Nephron progenitor cell (in vitro differentiated cells): Measurements from ENCODE around the gene CFAP46.
"Not testable (repeated sequence)": the region's sequence is repeated elsewhere in the genome, so short reads cannot be mapped to it uniquely, and the experiment has no call there.

Source experiments
- DNase-seq: peaks from one replicate; pipeline ENCODE4 v3.0.0; 2021
- H3K27ac Mint-ChIP-seq: 2 replicates; pipeline ENCODE4 v1.8.0; 2021; ENCODE audit warnings: mild to moderate bottlenecking, moderate library complexity, mixed read lengths
- H3K27me3 Mint-ChIP-seq: 2 replicates; pipeline ENCODE4 v1.8.0; 2021; ENCODE audit warnings: mild to moderate bottlenecking, low read depth, mixed read lengths; ENCODE audit not compliant: poor library complexity
- H3K36me3 Mint-ChIP-seq: 2 replicates; pipeline ENCODE4 v1.8.0; 2021; ENCODE audit warnings: low read depth, mixed read lengths
- H3K4me1 Mint-ChIP-seq: 2 replicates; pipeline ENCODE4 v1.8.0; 2021; ENCODE audit warnings: mixed read lengths
- H3K4me3 Mint-ChIP-seq: 2 replicates; pipeline ENCODE4 v1.8.0; 2021; ENCODE audit warnings: mild to moderate bottlenecking, moderate library complexity, mixed read lengths
- H3K9me3 Mint-ChIP-seq: 2 replicates; pipeline ENCODE4 v1.8.0; 2021; ENCODE audit warnings: mild to moderate bottlenecking, moderate library complexity, mixed read lengths
- CTCF ChIP-seq: fragments of 200-600 bp; sonication (generic); IDR thresholded peaks from 2 replicates; pipeline ENCODE4 v1.5.0; 2021; ENCODE audit warnings: antibody characterized with exemption

The CFAP46 gene

GRCh38 chr10:132904814-132905649 lies 37.3 kb downstream of the CFAP46 start:
- H3K4me1 Mint-ChIP-seq, result no peaks in the 10 kb centered on the region

GRCh38 chr10:132904181-132904813 lies 38.1 kb downstream of the CFAP46 start:
- peak; percentile 98 for TF ChIP-seq CTCF
- Mint-ChIP-seq H3K36me3 (no peaks in the 10 kb centered on the region), H3K4me3 (no peak overlapping the region), H3K4me1 (no peaks in the 10 kb centered on the region), H3K27ac (no peak overlapping the region), H3K9me3 (peaks cover 37% of the 10 kb centered on the region), H3K27me3 (peaks cover 18% of the 10 kb centered on the region)
- peak; percentile 69 for DNase-seq

More at GRCh38 chr10:132904814-132905649, 37.3 kb downstream of the CFAP46 start:
- Mint-ChIP-seq H3K27ac (no peak overlapping the region), H3K9me3 (peaks cover 37% of the 10 kb centered on the region), H3K4me3 (no peak overlapping the region), H3K36me3 (no peaks in the 10 kb centered on the region), H3K27me3 (peaks cover 18% of the 10 kb centered on the region)
- TF ChIP-seq CTCF, result no peak
- no peak for DNase-seq

GRCh38 chr10:132902656-132903575 lies 39.5 kb downstream of the CFAP46 start:
- H3K27me3 Mint-ChIP-seq, result peaks cover 18% of the 10 kb centered on the region
- not testable (repeated sequence) for DNase-seq, H3K4me3 Mint-ChIP-seq, H3K36me3 Mint-ChIP-seq, H3K4me1 Mint-ChIP-seq
- H3K9me3 Mint-ChIP-seq, result peaks cover 37% of the 10 kb centered on the region
- H3K27ac Mint-ChIP-seq, result peak overlapping the region; percentile 58

GRCh38 chr10:132901351-132901750 lies 41.0 kb downstream of the CFAP46 start:
- no peak for TF ChIP-seq CTCF
- Mint-ChIP-seq H3K9me3 (peaks cover 42% of the 10 kb centered on the region), H3K27ac (no peak overlapping the region), H3K4me3 (no peak overlapping the region), H3K27me3 (peaks cover 25% of the 10 kb centered on the region), H3K36me3 (no peaks in the 10 kb centered on the region), H3K4me1 (no peaks in the 10 kb centered on the region)
- no peak for DNase-seq

- Mint-ChIP-seq H3K4me1 (no peaks in the 10 kb centered on the region), H3K36me3 (no peaks in the 10 kb centered on the region), H3K9me3 (peaks cover 40% of the 10 kb centered on the region), H3K4me3 (no peak overlapping the region), H3K27me3 (peaks cover 25% of the 10 kb centered on the region), H3K27ac (no peak overlapping the region)
- DNase-seq, result no peak
- no peak for TF ChIP-seq CTCF
Measured at GRCh38 chr10:132900211-132900756, 42.1 kb downstream of the CFAP46 start.

GRCh38 chr10:132899751-132900065 lies 42.7 kb downstream of the CFAP46 start:
- no peak for TF ChIP-seq CTCF
- Mint-ChIP-seq H3K36me3 (no peaks in the 10 kb centered on the region), H3K9me3 (peaks cover 34% of the 10 kb centered on the region), H3K27me3 (peaks cover 26% of the 10 kb centered on the region), H3K27ac (no peak overlapping the region), H3K4me1 (no peaks in the 10 kb centered on the region), H3K4me3 (no peak overlapping the region)
- no peak for DNase-seq
